ENCODE results near the gene CFAP99. TPM values are rescaled to one million over a fixed set of nuclear protein-coding genes. Genes with fewer than 3 reads are reported as not detected.
"Not testable (repeated sequence)": the region's sequence is repeated elsewhere in the genome, so short reads cannot be mapped to it uniquely, and the experiment has no call there.

CFAP99 gene
- total RNA-seq, 4 donors from 2014 or later, result not detected

DNA sequence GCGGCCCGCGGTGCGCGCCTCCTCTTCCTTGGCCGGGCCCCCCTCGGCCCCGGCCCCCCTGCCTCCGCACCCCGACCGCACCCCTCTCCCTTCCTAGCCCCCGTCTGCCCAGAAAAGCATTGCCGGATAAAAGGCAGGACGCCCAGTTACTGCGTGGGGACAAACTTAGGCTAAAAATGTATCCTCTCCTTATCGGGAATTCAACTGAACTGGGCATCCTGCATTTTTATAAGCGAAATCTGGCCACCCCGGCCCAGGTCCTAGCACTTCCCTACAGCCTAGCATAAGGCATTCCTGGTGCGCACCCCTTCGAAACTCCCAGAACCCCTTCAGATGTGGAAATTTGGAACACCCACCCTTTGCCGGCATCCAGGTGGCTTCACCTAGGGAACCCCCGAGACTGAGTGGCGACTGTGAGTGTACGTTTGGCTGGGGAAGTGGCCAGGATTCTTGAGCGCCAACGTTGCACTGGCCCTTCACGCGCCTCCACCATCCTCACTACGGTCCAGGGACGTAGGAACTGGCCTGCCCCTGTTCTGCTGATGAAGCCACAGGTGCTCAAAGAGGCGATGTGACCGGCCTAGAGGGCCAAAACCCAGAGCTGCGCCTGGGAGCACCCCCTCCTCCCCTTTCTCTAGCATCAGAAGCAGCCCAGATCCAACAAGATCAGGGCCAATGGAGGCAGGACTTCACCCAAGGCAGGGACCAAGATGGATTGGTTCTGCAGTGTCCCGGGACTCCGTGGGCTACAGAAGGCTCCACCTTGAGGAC lies 44.4 kb downstream of the CFAP99 start:
- H3K36me3 ChIP-seq, result no peaks in the 10 kb centered on the region
- in situ Hi-C loops (cut with MboI; ENCODE audit: low sequenced_read_pairs in 4 of 4), result loop anchor here in 3 of 4 donors (10.0 to 25.0 kb wide), 2 partner anchors 238 to 251 kb away; no protein-coding TSS in a partner anchor
- peak; percentile 8 to 14 for ATAC-seq

DNA sequence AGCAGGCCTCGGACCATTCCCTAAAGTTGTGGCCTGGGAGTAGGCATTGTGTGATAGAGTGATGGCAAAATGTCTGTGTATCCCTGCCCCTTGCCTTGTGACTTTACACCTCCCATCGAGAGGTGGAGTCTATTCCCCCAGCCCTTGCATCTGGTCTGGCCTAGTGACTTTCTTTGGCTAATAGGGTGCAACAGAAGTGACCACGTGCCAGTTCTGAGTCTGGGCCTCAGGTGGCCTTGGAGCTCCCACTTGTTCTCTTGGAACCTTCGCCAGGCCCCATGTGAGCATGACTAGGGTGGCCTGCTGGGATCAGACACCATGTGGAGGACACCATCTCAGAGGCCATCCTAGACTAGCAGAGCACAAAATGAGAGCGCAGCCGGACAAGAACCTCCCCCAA lies 46.3 kb downstream of the CFAP99 start:
- Histone ChIP-seq H3K4me1 (peaks cover 15 to 19% of the 10 kb centered on the region in 2 donors), H3K27me3 (no peaks in the 10 kb centered on the region), H3K9me3 (no peaks in the 10 kb centered on the region), H3K4me3 (no peak overlapping the region), H3K36me3 (no peaks in the 10 kb centered on the region), H3K27ac (no peak overlapping the region)
- in situ Hi-C loops (cut with MboI; ENCODE audit: low sequenced_read_pairs in 4 of 4) (loop anchor here in 3 of 4 donors (10.0 to 25.0 kb wide), 2 partner anchors 240 to 253 kb away; no protein-coding TSS in a partner anchor), intact Hi-C loops (cut with DNase I; ENCODE audit: low total_unique reads) (loop anchor here (5.0 to 10.0 kb wide), 2 partner anchors 203 to 460 kb away; partner anchors contain the start of genes MXD4 and NELFA)
- TF ChIP-seq, protein P1, sequence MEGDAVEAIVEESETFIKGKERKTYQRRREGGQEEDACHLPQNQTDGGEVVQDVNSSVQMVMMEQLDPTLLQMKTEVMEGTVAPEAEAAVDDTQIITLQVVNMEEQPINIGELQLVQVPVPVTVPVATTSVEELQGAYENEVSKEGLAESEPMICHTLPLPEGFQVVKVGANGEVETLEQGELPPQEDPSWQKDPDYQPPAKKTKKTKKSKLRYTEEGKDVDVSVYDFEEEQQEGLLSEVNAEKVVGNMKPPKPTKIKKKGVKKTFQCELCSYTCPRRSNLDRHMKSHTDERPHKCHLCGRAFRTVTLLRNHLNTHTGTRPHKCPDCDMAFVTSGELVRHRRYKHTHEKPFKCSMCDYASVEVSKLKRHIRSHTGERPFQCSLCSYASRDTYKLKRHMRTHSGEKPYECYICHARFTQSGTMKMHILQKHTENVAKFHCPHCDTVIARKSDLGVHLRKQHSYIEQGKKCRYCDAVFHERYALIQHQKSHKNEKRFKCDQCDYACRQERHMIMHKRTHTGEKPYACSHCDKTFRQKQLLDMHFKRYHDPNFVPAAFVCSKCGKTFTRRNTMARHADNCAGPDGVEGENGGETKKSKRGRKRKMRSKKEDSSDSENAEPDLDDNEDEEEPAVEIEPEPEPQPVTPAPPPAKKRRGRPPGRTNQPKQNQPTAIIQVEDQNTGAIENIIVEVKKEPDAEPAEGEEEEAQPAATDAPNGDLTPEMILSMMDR (IDR thresholded peaks at IDR 0.05 in 4 of 5, conservative IDR thresholded peaks at IDR 0.05 in 1 of 5), result no peak
- TF ChIP-seq POLR2A (IDR thresholded peaks at IDR 0.05), result no peak
- DNase-seq (no peak), ATAC-seq (no peak)

More for the DNA sequence above, 44.4 kb downstream of the CFAP99 start:
- intact Hi-C loops (cut with DNase I; ENCODE audit: low total_unique reads), result loop anchor here (1.0 to 10.0 kb wide), 4 partner anchors 50 to 458 kb away; partner anchors contain the start of genes HAUS3, NELFA and POLN
- Histone ChIP-seq H3K9me3 (no peaks in the 10 kb centered on the region), H3K4me3 (peak overlapping the region; percentile 34 to 73 (median 58)), H3K27ac (no peak overlapping the region), H3K4me1 (peaks cover 11 to 15% of the 10 kb centered on the region in 2 donors), H3K27me3 (no peaks in the 10 kb centered on the region)
- DNase-seq, result no peak
- TF ChIP-seq POLR2A (IDR thresholded peaks at IDR 0.05), result no peak
- TF ChIP-seq, protein P1 (IDR thresholded peaks at IDR 0.05 in 4 of 5, conservative IDR thresholded peaks at IDR 0.05 in 1 of 5), result no peak

DNA sequence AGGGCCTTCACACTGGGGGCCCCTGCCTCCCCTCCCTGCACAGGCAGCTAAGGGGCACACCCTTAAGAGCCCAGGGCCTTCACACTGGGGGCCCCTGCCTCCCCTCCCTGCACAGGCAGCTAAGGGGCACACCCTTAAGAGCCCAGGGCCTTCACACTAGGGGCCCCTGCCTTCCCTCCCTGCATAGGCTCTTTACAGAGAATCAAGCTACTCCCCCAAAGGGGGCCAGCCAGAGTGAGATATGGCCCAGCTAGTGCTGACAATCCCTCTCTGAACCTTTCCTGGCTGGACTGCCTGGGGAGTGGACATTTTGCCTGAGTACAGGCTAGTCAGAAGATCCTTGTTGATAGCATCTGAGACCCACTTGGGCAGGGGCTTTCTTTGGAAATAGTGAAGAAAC lies 46.8 kb downstream of the CFAP99 start:
- H3K27me3 ChIP-seq, DNase-seq, H3K9me3 ChIP-seq, H3K27ac ChIP-seq, ATAC-seq, H3K36me3 ChIP-seq, H3K4me3 ChIP-seq: not testable (repeated sequence)
- in situ Hi-C loops (cut with MboI; ENCODE audit: low sequenced_read_pairs in 4 of 4), result loop anchor here in 3 of 4 donors (10.0 to 25.0 kb wide), 2 partner anchors 241 to 253 kb away; no protein-coding TSS in a partner anchor
- intact Hi-C loops (cut with DNase I; ENCODE audit: low total_unique reads), result loop anchor here (5.0 to 10.0 kb wide), 2 partner anchors 203 to 461 kb away; partner anchors contain the start of genes MXD4 and NELFA
- peaks cover 20 to 24% of the 10 kb centered on the region in 2 donors for H3K4me1 ChIP-seq

DNA sequence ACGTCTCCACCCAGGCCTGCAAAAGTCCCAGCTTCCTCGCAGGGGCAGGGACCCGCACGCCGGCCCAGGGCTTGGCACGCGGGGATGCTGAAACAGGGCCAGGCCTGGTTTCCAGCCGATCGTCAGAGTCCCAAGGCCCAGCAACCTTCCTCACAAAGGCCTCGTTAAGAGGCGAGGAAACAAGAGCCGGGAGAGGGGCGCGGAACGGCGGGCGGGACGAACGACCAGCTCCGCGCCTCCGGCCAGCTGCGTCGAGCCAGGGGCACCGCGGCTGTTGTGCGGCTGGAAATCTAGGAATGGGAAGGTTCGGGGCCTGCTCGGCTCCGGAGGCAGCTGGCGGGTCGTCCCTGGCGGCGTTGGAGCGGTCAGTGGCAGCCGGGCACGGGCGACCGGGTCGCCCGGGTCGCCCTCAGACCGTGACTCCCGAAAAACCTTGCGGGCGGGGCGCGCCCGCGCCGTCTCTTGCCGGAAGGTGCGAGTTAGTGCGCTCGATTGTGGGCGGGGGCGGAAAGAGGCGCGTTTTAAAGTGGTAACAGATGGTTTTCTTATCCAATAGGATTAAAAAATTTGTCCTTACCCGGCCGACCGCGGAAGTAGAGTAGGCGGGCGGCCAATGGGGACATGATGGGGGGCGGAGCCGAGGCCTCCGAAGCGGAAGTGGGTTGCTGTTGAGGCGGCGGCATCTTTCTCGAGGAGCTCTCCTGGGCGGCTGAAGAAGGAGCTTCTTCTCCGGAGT lies 49.9 kb downstream of the CFAP99 start, which contains the start of gene RNF4:
TSS of gene RNF4 (plus strand) at position 651 of the 736 bp plus-strand sequence. CDS start 21,388 bp downstream, outside the sequence.
- peaks cover 26 to 27% of the 10 kb centered on the region in 2 donors for H3K4me1 ChIP-seq
- in situ Hi-C loops (cut with MboI; ENCODE audit: low sequenced_read_pairs in 4 of 4), result loop anchor here in 3 of 4 donors (10.0 to 25.0 kb wide), 2 partner anchors 244 to 256 kb away; no protein-coding TSS in a partner anchor

More for the DNA sequence above, 49.9 kb downstream of the CFAP99 start, which contains the start of gene RNF4:
- intact Hi-C loops (cut with DNase I; ENCODE audit: low total_unique reads), result loop anchor here (1.0 to 10.0 kb wide), 4 partner anchors 50 to 464 kb away; partner anchors contain the start of genes CFAP99, FAM193A, MXD4 and NELFA
- DNase-seq (peak; percentile 94 to 97), ATAC-seq (peak; percentile 98)
- Histone ChIP-seq H3K9me3 (no peaks in the 10 kb centered on the region), H3K27me3 (no peaks in the 10 kb centered on the region), H3K4me3 (peak within 1 kb of the TSS; percentile 81 to 89 (median 88)), H3K27ac (peak within 1 kb of the TSS; percentile 88 to 98 (median 94)), H3K36me3 (peaks cover 0 to 13% of the 10 kb centered on the region in 2 donors)
- TF ChIP-seq, protein P1 (IDR thresholded peaks at IDR 0.05 in 4 of 5, conservative IDR thresholded peaks at IDR 0.05 in 1 of 5), result no peak
- peak; percentile 75 to 81 for TF ChIP-seq POLR2A (IDR thresholded peaks at IDR 0.05)
